Breast epithelium (tissue), 4 donors: ENCODE data around the gene COL25A1. TPM values are rescaled to one million over a fixed set of nuclear protein-coding genes. Genes with fewer than 3 reads are reported as not detected.
A peak's percentile ranks its signal among the peaks of the same experiment; 100 is the strongest.

Experiments
- DNase-seq, 2 donors: peaks; one replicate each; pipeline ENCODE4 v3.0.0-alpha.2; 2019; ENCODE audit warnings: low spot score in 2 of 2
- H3K27ac ChIP-seq, 2 donors: fragments of 200-600 bp; sonication (generic) in 1 of 2; one replicate each; pipeline ENCODE4 v1.5.1; 2016 to 2019; ENCODE audit warnings: mild to moderate bottlenecking in 1 of 2
- H3K27me3 ChIP-seq, 2 donors: fragments of 200-600 bp; sonication (generic) in 1 of 2; one replicate each; pipeline versions ENCODE4 v1.5.1 to v1.6.0; 2017 to 2019; ENCODE audit warnings: control low read depth in 1 of 2, mild to moderate bottlenecking in 1 of 2
- H3K36me3 ChIP-seq: fragments of 200-600 bp; one replicate; pipeline ENCODE4 v1.5.1; 2019
- H3K4me1 ChIP-seq, 2 donors: fragments of 200-600 bp; sonication (generic); one replicate each; pipeline ENCODE4 v1.5.1; 2016 to 2019; ENCODE audit warnings: control low read depth in 1 of 2
- H3K4me3 ChIP-seq, 3 donors: fragments of 200-600 bp; sonication (generic); 1 replicate in 2 of 3; 2 replicates in 1 of 3; pipeline ENCODE4 v1.5.1; 2016 to 2019; ENCODE audit warnings: mild to moderate bottlenecking in 3 of 3, moderate library complexity in 2 of 3
- H3K9me3 ChIP-seq, 2 donors: fragments of 200-600 bp; sonication (generic) in 1 of 2; one replicate each; pipeline ENCODE4 v1.5.1; 2016 to 2019; ENCODE audit warnings: control low read depth in 1 of 2
- POLR2A ChIP-seq: fragments of 450-650 bp; IDR thresholded peaks from one replicate; pipeline ENCODE4 v1.6.1; 2016; ENCODE audit warnings: antibody characterized with exemption, mild to moderate bottlenecking, moderate library complexity
- POLR2AphosphoS5 ChIP-seq, 3 donors: sonication (generic); formaldehyde crosslinking; IDR thresholded peaks; one replicate each; pipeline ENCODE4 v1.6.1; 2017; ENCODE audit warnings: antibody characterized with exemption in 3 of 3
- intact Hi-C: fragments of 100-400 bp; cut with DNase I; formaldehyde crosslinking; loops from one replicate; pipeline ENCODE4 v1.15.1; 2023; ENCODE audit warnings: low total_unique reads
- total RNA-seq, 3 donors: library from RNA; depleted of rRNA; stranded (reverse); fragments of >200 nt; gene quantifications; one replicate each; pipeline ENCODE4 v1.1.0, GENCODE V29; 2016
- TF ChIP-seq, protein P1 (sequence below), 3 donors: fragments of 450-650 bp; IDR thresholded peaks; one replicate each; pipeline ENCODE4 v1.5.1; 2016 to 2017; ENCODE audit warnings: antibody characterized with exemption in 3 of 3, mild to moderate bottlenecking in 3 of 3, moderate library complexity in 3 of 3

COL25A1 gene
- total RNA-seq, 3 donors from 2014 or later, result 2.6 to 11.0 (median 2.8) TPM

DNA sequence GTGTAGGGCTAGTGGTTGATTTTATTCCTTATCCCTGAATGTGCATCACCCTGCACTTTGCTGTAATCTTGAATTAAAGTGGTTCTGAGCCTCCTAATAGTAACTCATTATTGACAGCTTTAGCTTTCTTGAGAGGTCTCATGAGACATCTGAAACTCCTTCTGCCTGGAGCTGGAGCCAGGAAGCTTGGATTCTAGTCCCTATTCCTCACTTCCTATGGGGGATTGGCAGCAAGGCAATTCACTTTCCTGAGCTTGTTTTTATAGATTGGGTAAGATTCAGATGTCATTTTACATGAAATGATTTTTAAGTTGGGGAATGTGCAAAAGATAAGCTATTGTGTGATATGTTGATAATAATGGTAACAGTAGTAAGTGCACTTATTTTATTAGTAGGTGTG lies 522.5 kb downstream of the COL25A1 start:
- H3K4me1 ChIP-seq, result no peaks in the 10 kb centered on the region
- intact Hi-C loops, result no loop called here
- H3K27ac ChIP-seq, result no peak overlapping the region
- no peaks in the 10 kb centered on the region for H3K9me3 ChIP-seq
- TF ChIP-seq POLR2A, result no peak
- H3K27me3 ChIP-seq, result no peaks in the 10 kb centered on the region
- DNase-seq, result no peak
- no peaks in the 10 kb centered on the region for H3K36me3 ChIP-seq
- H3K4me3 ChIP-seq, result no peak overlapping the region

- TF ChIP-seq, protein P1, sequence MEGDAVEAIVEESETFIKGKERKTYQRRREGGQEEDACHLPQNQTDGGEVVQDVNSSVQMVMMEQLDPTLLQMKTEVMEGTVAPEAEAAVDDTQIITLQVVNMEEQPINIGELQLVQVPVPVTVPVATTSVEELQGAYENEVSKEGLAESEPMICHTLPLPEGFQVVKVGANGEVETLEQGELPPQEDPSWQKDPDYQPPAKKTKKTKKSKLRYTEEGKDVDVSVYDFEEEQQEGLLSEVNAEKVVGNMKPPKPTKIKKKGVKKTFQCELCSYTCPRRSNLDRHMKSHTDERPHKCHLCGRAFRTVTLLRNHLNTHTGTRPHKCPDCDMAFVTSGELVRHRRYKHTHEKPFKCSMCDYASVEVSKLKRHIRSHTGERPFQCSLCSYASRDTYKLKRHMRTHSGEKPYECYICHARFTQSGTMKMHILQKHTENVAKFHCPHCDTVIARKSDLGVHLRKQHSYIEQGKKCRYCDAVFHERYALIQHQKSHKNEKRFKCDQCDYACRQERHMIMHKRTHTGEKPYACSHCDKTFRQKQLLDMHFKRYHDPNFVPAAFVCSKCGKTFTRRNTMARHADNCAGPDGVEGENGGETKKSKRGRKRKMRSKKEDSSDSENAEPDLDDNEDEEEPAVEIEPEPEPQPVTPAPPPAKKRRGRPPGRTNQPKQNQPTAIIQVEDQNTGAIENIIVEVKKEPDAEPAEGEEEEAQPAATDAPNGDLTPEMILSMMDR (IDR thresholded peaks at IDR 0.05), result no peak
- TF ChIP-seq POLR2AphosphoS5 (IDR thresholded peaks at IDR 0.05) (no peak), POLR2A (no peak)
- intact Hi-C loops, result no loop called here
- H3K4me3 ChIP-seq, result no peak overlapping the region
Measured at GRCh38 chr4:108777388-108777787, 525.1 kb downstream of the COL25A1 start.

GRCh38 chr4:108775921-108776320 lies 526.5 kb downstream of the COL25A1 start:
- intact Hi-C loops, result no loop called here
- Histone ChIP-seq H3K27ac (no peak overlapping the region), H3K9me3 (no peaks in the 10 kb centered on the region), H3K36me3 (no peaks in the 10 kb centered on the region), H3K4me1 (no peaks in the 10 kb centered on the region), H3K27me3 (no peaks in the 10 kb centered on the region), H3K4me3 (no peak overlapping the region)
- DNase-seq, result no peak
- TF ChIP-seq, protein P1 (IDR thresholded peaks at IDR 0.05), result no peak
- TF ChIP-seq POLR2A (no peak), POLR2AphosphoS5 (IDR thresholded peaks at IDR 0.05) (no peak)

More at GRCh38 chr4:108777388-108777787, 525.1 kb downstream of the COL25A1 start:
- no peak overlapping the region for H3K27ac ChIP-seq
- H3K27me3 ChIP-seq, result no peaks in the 10 kb centered on the region
- H3K36me3 ChIP-seq, result no peaks in the 10 kb centered on the region
- no peak for DNase-seq
- no peaks in the 10 kb centered on the region for H3K9me3 ChIP-seq
- H3K4me1 ChIP-seq, result no peaks in the 10 kb centered on the region

DNA sequence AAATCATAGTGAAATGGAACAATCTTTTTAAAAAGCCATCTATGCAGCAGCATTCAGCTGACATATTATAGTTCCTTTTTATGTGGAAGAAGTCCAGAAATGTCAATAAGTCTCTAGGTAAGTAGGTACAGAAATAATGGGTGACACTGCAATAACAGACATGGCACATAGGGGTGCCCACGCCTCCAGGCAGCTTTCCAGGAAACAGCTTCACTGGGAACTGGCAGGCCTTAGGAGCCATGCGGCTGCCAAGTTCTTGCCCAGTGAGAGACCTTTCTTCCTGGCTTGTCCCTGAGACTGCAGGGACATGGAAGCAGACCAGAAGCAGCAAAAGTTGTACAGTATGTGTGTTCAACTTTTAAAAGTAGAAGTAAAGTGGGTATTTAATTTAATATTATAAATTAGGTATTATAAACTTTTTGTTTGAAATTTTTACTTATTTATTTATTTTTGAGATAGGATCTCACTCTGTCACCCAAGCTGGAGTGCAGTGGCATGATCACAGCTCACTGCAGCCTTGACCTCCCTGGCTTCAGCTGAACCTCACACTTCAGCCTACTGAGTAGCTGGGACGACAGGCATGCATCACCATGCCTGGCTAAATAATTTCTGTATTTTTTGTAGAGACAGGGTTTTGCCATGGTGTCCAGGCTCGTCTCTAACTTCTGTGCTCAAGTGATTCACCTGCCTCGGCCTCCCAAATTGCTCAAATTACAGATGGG lies 527.5 kb downstream of the COL25A1 start:
- H3K36me3 ChIP-seq, result no peaks in the 10 kb centered on the region
- no peak overlapping the region for H3K27ac ChIP-seq
- DNase-seq, result peak in 1 of 2 donors; percentile 39
- H3K27me3 ChIP-seq, result no peaks in the 10 kb centered on the region
- H3K9me3 ChIP-seq, result no peaks in the 10 kb centered on the region
- TF ChIP-seq POLR2AphosphoS5 (IDR thresholded peaks at IDR 0.05) (no peak), POLR2A (no peak)
- TF ChIP-seq, protein P1 (IDR thresholded peaks at IDR 0.05), result no peak
- no peak overlapping the region for H3K4me3 ChIP-seq
- H3K4me1 ChIP-seq, result no peaks in the 10 kb centered on the region
- intact Hi-C loops, result no loop called here

DNA sequence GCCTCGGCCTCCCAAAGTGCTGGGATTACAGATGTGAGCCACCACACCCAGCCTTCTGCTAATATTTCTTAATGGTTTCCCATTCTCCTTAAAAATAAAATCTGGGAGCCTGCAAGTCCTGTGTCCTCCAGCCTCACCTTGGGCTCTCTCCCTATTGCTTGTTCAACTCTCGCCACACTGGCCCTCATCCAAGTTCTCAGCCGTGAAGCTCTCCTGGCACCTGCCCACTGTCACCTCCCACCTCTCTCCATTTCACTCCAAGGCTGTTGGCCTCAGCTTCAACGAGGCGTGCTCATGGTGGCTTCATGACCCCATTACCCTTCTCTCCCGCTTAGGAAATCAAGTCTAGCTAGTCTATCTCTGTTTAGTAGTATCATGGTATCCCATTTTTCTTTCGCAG lies 530.1 kb downstream of the COL25A1 start:
- TF ChIP-seq, protein P1 (IDR thresholded peaks at IDR 0.05), result no peak
- no peak for TF ChIP-seq POLR2A
- TF ChIP-seq POLR2AphosphoS5 (IDR thresholded peaks at IDR 0.05), result no peak

More for the DNA sequence above, 530.1 kb downstream of the COL25A1 start:
- no peaks in the 10 kb centered on the region for H3K9me3 ChIP-seq
- H3K27me3 ChIP-seq, result no peaks in the 10 kb centered on the region
- no peaks in the 10 kb centered on the region for H3K36me3 ChIP-seq
- no peak overlapping the region for H3K27ac ChIP-seq
- H3K4me3 ChIP-seq, result no peak overlapping the region
- intact Hi-C loops, result no loop called here
- no peaks in the 10 kb centered on the region for H3K4me1 ChIP-seq
- DNase-seq, result no peak
